GM19023 (cell line): Measurements from ENCODE around the gene SH2D6.
"Not testable (repeated sequence)": the region's sequence is repeated elsewhere in the genome, so short reads cannot be mapped to it uniquely, and the experiment has no call there.

Source experiments
- ATAC-seq: cut with Tn5 transposase; IDR thresholded peaks from one replicate; pipeline ENCODE4 v1.9.1; 2021; ENCODE audit warnings: mild to moderate bottlenecking, moderate library complexity; ENCODE audit not compliant: unreplicated experiment

SH2D6 gene

DNA sequence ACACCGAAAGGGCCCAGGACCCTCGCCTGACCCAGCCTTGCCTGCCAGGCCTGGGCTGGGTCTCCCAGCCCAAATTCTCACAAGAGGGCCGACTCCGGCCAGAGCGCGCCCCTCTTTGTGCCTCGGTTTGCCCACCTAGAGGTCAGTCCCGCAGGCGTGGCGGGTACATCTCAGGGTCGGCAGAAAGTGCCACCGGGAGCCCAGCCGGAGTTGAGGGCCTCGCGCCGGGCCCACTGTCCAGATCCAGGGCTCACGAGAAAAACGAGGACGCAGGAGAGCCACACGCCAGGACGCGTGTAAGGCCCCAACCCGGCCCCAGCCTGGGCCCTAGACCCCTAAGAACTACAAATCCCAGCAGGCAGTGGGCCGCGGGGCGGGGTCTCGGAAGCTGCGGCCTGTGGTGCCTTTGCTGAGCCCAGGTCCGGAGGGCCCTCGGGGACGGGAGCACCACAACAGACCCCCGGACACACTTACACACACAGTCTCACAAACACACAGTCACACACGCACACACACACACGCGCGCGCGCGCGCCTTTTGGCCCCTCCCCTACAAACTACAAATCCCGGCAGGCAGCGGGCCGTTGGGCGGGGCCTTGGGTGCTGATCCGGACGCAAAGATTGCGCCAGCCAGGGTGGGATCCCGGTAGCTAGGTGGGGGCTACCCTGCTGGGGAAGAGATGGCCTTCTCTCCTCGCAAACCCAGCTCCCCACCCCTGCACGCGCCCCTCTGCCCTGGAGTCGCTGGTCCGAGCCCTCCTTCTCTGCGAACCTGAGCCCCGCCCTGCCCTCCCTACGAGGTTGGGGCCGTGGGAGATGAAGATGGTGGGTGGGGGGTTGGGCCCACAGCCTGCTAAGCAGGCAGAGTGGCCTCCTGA lies at the start of gene SH2D6:
Gene SH2D6, plus strand, starts transcription at position 583 of the 877 bp plus-strand sequence. CDS start 10,752 bp downstream, outside the sequence.
- peak; percentile 84 for ATAC-seq

DNA sequence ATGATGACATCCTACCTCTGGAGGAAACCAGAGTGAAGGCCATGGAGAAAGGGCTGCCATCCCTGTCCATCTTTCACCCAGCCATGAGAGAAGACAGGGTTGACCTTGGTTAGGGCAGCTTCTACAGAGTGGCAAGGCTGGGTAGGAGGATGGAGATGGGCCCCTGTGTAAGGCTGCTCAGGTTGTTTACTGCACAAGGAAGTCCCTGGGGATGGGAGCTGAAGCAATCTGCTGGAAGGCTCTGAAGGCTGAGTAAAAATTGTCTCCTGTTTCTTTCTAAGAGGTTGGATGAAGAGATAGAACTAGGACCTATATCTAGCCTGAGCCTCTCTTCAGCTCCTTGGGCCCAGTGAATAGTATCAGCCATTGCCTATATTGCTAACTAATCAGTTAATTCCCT lies 49.6 kb upstream of the SH2D6 start:
- ATAC-seq: no peak

DNA sequence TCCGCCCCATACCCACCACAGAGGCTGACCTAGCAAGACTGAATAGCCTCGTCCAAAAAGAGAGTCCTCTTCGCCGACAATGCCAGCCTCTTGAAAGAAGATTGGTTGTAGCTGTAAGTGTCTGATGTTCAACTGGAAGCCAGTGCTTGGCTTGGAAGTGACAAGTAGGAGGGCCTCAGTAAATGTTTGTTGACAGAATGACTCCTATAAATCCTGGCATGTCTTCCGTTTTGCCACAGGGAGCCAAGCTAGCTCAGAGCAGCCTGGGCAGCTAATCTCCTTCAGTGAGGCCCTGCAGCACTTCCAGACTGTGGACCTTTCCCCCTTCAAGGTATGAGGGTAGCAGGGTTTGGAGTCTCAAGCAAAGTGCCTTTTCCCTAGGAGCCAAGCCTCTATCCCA lies 49.0 kb upstream of the SH2D6 start:
- no peak for ATAC-seq

DNA sequence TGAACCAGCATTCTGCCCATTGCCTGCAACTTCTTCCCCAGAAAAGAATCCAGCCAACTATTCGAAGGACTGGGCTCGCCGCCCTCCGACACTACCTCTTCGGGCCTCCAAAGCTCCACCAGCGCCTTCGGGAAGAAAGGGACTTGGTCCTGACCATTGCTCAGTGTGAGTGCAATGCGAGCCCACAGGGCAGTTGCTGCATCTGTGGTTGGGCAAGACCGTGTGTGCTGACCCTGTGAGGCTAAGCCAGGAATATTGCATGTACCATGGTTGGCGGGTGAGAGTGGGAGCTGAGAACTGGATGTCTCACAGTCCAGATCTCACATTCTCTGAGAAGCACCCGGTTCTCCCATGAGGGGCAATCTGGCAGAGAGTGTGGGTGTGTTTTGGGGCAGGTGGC lies 47.5 kb upstream of the SH2D6 start:
- ATAC-seq: no peak

DNA sequence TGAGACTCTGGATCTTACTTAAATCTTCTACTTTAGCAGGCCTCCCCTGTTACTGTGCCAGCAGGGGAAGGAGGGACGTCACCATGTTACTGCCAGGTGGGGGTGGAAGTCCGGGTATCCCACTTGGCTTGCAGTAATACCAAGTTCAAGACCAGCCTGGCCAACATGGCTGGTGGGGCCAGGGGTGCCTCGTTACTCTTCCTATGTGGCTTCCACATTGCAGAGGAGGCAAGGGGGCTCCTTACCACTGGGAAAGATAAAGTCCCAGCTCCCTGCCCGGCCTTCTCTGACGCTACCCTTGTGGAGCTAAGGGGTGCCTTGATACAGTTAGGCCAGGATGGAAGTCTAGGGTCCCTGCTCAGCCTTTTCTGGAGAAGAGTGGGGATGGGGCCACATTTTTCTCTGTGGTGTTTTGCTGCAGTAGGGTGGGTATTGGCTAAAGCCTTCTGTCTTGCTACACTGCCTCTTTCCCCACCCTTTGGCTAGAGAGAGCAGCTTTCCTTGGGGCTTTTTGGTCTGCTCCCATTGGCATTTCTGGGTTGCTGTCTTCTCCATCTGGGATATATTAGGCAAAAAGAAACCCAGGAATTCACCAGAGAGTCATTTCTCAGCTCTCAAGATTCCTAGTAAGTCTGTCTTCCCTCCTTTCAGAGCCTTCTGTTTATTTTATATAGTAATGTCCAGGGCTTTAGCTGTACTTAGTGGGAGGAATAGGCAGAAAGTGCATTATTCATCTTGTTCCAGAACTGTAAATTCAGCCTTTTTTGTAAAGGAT lies 42.0 kb upstream of the SH2D6 start:
- ATAC-seq: no peak

DNA sequence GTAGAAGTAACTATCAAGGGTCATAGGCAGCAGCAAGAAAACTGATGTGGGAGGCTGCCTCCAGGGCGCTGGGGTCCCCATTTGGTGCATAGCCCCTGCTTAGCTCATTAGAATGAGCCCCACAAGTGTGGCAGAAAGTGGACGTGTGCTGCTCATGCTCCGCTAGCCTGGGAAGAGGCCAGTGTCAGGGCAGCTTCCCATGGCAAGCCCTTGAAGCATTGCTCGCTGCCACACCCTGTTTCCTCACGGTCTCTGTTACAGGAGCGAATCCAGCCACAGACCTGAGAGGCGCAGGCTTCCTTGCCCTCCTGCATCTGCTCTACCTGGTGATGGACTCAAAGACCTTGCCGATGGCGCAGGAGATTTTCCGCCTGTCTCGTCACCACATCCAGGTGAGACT lies 41.4 kb upstream of the SH2D6 start:
- ATAC-seq: no peak

DNA sequence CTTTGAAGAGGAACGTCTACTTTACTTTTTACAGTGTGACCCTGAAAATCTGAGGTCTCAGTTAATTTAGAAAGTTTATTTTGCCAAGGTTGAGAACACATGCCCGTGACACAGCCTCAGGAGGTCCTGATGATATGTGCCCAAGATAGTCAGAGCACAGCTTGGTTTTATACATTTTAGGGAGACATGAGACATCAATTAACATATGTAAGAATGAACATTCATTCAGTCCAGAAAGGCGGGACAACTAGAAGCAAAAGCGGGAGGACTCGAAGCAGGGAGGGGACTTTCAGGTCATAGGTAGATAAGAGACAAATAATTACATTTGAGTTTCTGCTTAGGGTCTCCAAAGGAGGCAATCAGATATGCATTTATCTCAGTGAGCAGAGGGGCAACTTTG lies 40.3 kb upstream of the SH2D6 start:
- no peak for ATAC-seq

DNA sequence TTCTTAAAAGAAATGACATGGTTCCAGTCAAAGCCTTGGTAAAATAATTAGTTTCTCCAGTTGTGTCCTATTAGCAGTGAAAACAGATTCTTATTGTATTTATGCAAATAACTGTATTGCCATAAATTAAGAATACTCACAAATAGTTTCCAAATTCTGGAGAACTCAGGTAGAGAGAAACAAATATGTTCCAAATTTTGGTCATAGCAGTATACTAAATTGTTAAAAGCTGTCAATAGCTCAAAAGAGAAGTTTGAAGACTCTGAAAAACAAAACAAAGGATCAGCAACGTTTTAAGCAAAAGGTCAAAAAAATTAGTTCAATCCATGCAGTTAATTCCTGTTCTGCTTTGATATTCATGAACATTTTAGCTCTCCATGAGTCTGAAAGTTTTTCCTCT lies 38.5 kb upstream of the SH2D6 start:
- ATAC-seq: no peak

DNA sequence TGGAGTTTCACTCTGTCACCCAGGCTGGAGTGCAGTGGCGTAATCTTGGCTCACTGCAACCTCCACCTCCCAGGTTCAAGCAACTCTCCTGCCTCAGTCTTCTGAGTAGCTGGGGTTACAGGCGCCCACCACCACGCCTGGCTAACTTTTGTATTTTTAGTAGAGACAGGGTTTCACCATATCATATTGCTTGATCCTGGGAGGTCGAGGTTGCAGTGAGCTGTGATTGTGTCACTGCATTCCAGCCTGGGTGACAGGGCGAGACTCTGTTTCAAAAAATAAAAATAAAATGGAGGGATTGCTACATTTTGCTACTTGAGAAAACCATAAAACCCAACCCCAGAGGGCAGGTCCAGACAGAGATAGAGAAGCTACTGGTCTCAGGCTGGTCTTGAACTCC lies 35.4 kb upstream of the SH2D6 start:
- ATAC-seq: not testable (repeated sequence)

DNA sequence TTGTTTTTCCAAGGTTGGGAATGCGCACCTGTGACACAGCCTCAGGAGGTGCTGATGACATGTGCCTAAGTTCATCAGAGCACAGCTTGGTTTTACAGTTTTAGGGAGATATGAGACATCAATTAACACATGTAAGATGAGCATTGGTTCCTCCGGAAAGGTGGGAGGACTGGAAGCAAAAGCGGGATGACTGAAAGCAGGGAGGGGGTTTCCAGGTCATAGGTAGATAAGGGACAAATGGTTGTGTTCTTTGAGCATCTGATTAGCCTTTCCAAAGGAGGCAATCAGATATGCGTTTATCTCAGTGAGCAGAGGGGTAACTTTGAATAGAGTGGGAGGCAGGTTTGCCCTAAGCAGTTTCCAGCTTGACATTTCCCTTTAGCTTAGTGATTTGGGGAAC lies 34.7 kb upstream of the SH2D6 start:
- no peak for ATAC-seq

DNA sequence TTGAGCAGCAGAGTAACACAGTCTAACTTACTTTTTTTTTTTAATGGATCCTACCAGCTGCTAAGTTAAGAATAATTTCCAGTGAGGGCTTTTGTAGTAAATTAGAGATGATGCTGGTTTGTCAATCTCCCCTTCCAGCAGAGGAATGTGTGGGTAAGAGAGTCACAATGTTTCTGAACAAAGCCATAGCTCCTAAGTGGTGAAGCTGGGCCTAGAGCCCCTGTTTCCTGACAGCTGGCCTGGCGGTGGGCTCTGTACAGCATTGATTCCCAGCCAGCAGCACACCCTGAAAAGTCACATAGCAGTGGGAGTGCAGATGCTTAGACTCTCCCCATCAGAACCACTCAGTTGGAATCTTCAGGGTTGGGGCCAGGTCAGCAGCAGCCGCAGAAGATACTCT lies 32.8 kb upstream of the SH2D6 start:
- no peak for ATAC-seq

DNA sequence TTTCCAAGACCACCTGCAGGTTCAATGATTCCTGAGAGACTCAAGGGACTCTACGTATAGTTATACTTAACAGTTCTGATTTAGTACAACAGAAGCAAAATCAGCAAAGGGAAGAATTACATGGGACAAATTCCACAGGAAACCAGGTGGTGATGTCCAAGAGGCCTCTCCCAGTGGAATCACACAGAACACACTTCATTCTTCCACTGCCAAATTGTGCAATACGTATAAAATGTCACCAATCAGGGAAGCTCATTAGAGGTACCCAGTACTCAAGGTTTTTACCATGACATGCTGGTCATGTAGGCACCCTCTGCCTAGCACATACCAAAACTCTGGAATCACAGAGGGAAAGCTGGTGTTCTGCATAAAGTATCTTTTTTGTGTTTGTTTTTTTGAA lies 30.8 kb upstream of the SH2D6 start:
- ATAC-seq: no peak

DNA sequence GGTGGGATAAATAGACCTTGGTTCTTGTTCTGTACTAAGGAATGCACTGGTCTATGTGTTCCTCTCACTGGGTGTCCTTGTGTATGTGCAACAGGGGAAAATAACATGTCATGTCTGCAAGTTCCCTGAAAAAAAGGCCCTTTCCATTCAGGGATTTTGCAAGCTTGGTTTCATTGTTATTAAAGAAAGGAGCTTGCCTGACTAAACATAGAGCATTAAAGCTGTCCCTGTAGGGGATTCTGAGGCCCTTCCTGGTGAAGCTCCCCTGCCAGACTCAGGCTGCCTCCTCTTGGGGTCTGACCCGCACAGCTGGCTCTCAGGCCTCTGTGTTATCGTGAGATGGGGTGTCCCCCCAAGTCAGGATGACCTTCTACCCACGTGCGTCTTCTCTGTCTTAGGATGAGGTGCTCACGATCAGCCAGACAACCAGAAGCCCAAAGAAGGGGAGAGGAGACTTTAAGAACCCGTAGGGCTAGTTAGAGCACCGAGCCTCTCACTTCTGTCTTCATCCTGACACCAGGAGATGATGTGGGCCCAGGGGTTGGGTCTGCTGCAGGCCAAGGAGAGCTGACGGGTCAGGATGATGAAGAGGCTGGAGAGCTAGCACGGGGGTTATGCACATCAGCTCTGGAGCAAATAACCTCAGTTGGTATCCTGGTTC lies 29.5 kb upstream of the SH2D6 start:
- no peak for ATAC-seq

DNA sequence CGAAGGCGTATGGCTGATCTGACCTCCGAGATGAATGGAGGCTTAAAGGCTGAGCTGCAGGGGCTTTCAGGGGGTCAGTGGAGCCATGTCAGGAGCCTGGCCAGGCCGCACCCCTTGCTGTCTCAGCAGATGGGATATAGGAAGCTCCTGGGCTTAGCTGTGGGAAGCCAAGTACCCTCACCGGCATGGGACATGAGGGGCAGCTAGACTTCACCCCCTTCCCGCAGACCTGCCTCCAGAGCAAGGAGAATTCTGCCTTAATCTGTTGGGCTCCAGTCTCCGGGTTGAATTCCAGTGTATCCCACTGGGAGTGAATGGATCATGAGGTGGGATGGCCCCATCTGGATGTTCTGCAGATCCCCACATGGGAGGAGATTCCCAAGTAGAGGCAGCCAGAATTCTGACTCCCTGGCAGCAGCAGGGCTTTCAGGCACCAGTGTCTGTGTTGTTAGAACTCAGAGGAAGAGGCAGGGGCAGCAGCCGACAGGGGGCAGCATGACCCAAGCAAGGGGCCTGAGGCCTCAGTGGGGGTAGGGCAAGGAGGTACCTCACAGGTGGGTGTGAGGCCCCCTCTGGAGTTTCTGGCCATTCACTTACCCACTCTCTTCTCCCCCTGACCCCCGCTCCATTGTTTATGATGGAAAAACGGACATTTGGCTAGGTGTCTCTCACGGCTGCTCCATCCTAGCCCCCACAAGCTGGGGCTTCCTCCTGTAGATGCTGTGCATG lies 27.4 kb upstream of the SH2D6 start:
- ATAC-seq: no peak

DNA sequence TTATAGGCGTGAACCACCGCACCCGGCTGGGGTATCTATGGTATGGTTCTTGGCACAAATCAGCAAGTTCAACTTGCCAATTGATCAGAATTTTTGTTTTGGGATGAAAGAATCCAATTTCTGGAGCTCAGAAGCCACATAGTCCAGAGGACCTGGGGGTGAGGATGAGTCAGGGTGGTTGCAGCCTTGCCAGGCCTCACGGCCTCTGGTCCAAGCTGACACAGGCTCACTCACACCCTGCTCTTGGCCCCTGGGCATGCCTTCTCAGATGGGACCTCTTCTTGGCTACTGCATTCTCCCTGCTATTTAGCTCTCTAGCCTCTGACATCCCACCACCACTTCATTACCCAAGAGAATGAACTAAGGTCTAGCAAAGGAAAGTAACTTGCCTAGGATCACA lies 24.7 kb upstream of the SH2D6 start:
- no peak for ATAC-seq

DNA sequence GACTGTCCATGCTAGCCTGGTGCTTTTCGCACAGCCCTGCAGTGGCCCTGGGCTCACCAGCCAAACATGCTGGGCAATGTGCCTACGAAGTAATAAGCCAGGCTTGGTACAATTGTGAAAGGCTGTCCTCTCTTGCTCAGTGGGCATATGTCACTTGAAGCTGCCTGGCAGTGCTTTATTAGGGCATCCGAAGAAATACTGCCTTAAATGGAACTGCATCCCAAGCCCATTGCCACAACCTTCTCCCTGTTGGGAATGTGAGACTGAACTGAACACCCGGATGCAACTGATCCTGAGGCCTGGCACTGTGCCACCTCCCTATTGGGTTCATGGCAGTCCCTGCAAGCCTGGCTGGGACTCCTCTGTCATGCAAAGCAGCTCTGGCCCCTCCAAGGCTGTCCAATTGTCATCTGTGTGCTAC lies 24.2 kb upstream of the SH2D6 start:
- ATAC-seq: no peak

DNA sequence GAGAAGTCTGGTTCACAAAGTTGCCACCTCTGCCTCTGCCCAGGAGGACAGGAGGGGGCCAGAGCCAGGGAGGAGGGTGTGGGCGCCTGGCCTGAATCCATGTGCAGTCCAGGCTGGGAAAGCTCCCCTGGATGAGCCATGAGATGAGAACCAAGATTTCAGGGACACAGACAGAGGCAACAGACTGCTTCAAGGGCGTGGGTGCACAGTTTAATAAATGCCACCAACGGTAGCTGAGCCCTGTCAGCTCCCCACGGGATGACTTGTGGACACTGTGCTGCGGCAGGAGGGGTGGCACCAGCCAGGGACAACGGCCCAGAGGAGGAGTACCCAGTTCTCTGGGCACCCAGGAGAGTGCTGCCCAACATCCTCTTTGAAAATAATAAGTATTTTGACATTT lies 23.5 kb upstream of the SH2D6 start:
- no peak for ATAC-seq

DNA sequence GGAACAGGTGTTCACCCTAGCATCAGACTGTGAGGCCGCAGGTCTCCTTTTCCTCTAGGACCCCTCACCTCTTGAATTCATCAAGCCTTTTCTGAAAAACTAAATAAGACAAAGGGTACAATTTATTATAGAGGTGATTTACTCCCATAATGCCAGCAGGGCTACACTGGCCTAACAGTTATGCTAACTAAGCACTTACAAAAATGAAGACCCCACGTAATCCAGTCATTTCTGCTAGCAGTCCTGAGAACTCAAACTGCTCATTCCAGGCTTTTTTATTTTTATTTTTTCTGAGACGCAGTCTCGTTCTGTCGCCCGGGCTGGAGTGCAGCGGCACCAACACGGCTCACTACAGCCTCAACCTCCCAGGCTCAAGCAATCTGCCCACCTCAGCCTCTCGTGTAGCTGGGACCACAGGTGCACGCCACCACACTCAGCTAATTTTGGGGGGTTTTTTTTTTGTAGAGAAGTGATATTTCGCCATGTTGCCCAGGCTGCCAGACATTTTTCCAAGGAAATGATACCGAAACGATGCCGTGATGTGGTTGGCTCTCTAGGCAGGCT lies 22.5 kb upstream of the SH2D6 start:
- no peak for ATAC-seq

DNA sequence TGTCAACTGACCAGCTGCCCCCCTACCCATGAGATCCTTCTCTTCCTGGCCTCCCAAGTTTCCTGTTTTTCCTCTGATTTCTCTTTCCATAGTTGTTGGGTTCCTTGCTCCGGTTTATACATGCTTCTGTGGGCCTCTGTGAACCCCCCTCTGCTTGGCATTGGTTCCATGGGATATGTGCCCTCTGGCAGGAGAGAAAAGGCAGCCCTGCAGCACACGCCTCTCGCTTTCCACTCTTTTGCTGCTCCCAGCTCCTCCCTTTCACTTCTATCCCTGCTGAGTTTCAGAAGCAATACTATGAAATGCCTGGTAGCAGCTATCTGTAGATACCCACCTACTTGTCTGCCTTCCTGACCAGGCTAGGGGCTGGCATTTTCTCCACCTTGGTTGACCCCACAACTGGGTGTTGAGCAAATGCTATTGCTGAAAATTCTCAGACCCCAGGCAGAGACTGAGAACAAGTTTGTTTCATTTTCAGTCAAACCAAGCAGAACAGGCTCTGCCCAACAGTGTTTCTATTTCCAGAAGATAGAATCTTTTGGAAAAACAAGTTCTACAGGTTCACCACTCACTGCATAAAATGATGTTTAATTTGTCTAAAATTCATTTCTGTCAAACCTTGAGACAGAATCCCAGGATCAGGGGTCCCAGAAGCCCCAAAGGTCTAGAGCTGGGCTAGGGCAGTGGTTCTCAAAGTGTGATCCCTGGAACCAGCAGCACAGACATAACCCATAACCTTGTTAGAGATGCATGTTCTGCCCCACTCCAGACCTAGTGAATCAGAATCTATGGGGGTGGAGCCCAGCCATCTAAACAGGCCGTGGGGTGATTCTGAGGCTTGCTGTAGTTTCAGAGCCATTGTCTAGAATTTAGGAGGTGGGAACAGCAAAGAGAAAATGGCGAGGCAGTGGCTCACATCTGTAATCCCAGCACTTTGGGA lies 21.7 kb upstream of the SH2D6 start:
- ATAC-seq: no peak

DNA sequence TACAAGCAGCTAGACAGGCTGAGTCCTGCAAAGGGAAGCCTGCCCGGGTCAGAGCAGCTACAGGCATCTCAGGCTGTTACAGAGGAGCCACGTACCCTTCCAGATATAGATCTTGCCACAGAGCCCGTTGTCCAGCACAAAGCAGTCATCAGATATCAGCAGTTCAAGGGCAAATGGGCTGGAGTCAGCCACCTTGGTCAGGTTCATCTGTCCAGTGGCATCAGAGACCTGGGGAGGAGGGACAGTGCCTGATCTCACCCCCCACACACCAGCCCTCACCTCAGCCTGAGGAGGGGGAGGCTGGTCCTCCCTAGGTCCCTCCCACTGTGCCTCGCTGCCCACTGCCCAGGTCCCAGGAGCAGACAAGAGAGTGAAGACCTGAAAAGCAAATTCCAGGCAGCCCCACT lies 20.6 kb upstream of the SH2D6 start:
- no peak for ATAC-seq
